Skeletal muscle satellite cell (primary cell): ENCODE results near the gene RPS6KA5.

Source experiments
- H3K27me3 ChIP-seq: 2 replicates; pipeline ENCODE4 v1.7.0; 2013; ENCODE audit warnings: low read length; ENCODE audit not compliant: control insufficient read depth, insufficient read depth
- H3K36me3 ChIP-seq: 2 replicates; pipeline ENCODE4 v1.7.0; 2013; ENCODE audit warnings: mild to moderate bottlenecking, control low read depth, low read length; ENCODE audit not compliant: insufficient read depth
- H3K4me1 ChIP-seq: 2 replicates; pipeline ENCODE4 v1.7.0; 2013; ENCODE audit warnings: low read length; ENCODE audit not compliant: control insufficient read depth, insufficient read depth
- H3K4me2 ChIP-seq: 2 replicates; pipeline ENCODE4 v1.7.0; 2013; ENCODE audit warnings: mild to moderate bottlenecking, low read length
- H3K4me3 ChIP-seq: 2 replicates; pipeline ENCODE4 v1.7.0; 2013; ENCODE audit warnings: low read length
- H3K9ac ChIP-seq: 2 replicates; pipeline ENCODE4 v1.7.0; 2013; ENCODE audit warnings: mild to moderate bottlenecking, low read depth, low read length, moderate library complexity
- H3K9me3 ChIP-seq: replicated peaks from 2 replicates; pipeline ENCODE4 v1.7.0; 2013; ENCODE audit warnings: mild to moderate bottlenecking, control low read depth, low read length

The RPS6KA5 gene

DNA sequence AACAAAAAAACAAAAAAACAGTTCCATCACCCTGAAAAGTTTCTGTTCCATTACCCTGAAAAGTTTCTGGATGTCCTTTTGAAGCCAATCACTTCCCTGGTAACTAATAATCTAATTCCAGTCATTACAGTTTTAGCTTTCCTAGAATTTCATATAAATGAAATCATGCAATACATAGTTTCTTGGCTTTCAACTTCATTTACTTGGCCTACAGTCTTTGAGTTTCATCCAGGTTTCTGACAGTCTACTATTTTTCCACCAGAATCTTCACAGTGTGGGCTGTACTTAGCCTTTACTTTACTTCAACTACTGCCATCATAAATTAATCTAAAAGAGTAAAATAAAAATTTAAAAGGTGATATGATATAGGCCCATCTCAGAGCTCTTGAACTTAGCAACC is 55.5 kb downstream of the RPS6KA5 start:
- no peak overlapping the region for H3K4me3 ChIP-seq
- no peak overlapping the region for H3K9ac ChIP-seq
- no peaks in the 10 kb centered on the region for H3K4me1 ChIP-seq
- H3K36me3 ChIP-seq: no peaks in the 10 kb centered on the region
- H3K27me3 ChIP-seq: no peaks in the 10 kb centered on the region
- H3K4me2 ChIP-seq: no peak overlapping the region
- no peaks in the 10 kb centered on the region for H3K9me3 ChIP-seq

DNA sequence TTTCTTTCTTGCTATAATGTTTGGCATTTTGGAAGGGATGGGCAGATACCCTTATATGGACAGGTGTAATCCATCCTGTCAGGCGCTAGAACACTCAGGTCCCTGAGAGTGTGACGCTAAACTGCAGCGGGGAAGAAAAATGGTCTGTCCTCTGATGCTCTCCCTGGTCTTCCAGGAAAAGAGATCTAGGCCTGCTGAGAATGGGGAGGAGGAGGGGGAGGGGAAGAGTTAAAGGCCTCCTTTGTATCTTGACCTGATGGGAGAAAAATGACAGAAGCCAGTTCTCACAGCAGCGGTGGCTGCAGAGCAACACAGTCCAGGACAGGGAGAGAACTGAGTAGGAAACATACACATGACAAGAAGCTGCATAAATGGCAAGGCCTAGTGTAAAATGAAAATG is 61.1 kb downstream of the RPS6KA5 start:
- Histone ChIP-seq H3K36me3 (no peaks in the 10 kb centered on the region), H3K4me2 (no peak overlapping the region), H3K9ac (no peak overlapping the region), H3K4me3 (no peak overlapping the region), H3K4me1 (no peaks in the 10 kb centered on the region), H3K9me3 (no peaks in the 10 kb centered on the region), H3K27me3 (no peaks in the 10 kb centered on the region)

DNA sequence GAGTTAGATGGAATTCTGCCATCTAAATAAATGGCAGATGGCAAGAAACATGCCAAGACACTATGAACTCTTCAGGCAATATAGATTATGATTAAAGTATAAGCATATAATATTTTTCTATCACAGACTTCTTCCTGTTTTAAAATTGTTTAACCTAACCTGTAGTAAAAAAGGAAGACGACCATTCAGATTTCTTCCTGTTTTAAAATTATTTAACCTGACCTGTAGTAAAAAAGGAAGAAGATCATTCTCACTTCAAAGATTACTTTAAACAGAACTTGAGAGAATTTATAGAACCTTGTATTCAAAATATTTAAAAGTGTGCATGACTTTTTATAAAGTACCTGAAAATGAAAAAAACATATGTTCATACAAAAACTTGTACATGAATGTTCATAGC is 63.5 kb downstream of the RPS6KA5 start:
- H3K4me3 ChIP-seq: no peak overlapping the region
- no peaks in the 10 kb centered on the region for H3K9me3 ChIP-seq
- H3K9ac ChIP-seq: no peak overlapping the region
- H3K4me2 ChIP-seq: no peak overlapping the region
- no peaks in the 10 kb centered on the region for H3K27me3 ChIP-seq
- H3K36me3 ChIP-seq: no peaks in the 10 kb centered on the region
- no peaks in the 10 kb centered on the region for H3K4me1 ChIP-seq

- H3K27me3 ChIP-seq: no peaks in the 10 kb centered on the region
- no peak overlapping the region for H3K4me2 ChIP-seq
- H3K9ac ChIP-seq: no peak overlapping the region
- H3K36me3 ChIP-seq: no peaks in the 10 kb centered on the region
- no peaks in the 10 kb centered on the region for H3K9me3 ChIP-seq
- no peaks in the 10 kb centered on the region for H3K4me1 ChIP-seq
- H3K4me3 ChIP-seq: no peak overlapping the region
These were observed 64.7 kb downstream of the RPS6KA5 start for GRCh38 chr14:90995785-90996184.

DNA sequence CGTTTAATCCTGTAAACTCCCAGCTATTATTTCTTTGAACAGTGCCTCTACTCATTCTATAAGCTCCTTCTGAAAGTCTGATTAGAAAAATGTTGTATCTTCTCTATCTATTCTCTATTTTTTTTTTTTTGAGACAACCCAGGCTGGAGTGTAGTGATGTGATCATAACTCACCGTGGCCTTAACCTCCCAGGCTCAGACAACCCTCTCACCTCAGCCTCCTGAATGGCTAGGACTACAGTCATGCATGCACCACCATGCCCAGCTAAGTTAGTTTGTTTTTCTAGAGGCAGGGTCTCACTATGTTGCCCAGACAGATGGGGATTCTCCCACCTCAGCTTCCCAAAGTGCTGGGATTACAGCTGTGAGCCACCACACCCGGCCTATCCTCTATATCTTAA is 66.6 kb downstream of the RPS6KA5 start:
- H3K4me2 ChIP-seq: no peak overlapping the region
- no peaks in the 10 kb centered on the region for H3K27me3 ChIP-seq
- H3K4me1 ChIP-seq: no peaks in the 10 kb centered on the region
- H3K9ac ChIP-seq: no peak overlapping the region
- H3K4me3 ChIP-seq: no peak overlapping the region
- H3K36me3 ChIP-seq: no peaks in the 10 kb centered on the region
- H3K9me3 ChIP-seq: no peaks in the 10 kb centered on the region

- no peak overlapping the region for H3K4me3 ChIP-seq
- H3K27me3 ChIP-seq: no peaks in the 10 kb centered on the region
- H3K9me3 ChIP-seq: no peaks in the 10 kb centered on the region
- no peaks in the 10 kb centered on the region for H3K36me3 ChIP-seq
- H3K9ac ChIP-seq: no peak overlapping the region
- no peaks in the 10 kb centered on the region for H3K4me1 ChIP-seq
- H3K4me2 ChIP-seq: no peak overlapping the region
These were observed 68.6 kb downstream of the RPS6KA5 start for GRCh38 chr14:90991690-90992443.

- no peak overlapping the region for H3K4me2 ChIP-seq
- H3K9me3 ChIP-seq: no peaks in the 10 kb centered on the region
- H3K36me3 ChIP-seq: no peaks in the 10 kb centered on the region
- H3K4me3 ChIP-seq: no peak overlapping the region
- no peaks in the 10 kb centered on the region for H3K4me1 ChIP-seq
- H3K9ac ChIP-seq: no peak overlapping the region
- H3K27me3 ChIP-seq: no peaks in the 10 kb centered on the region
These were observed 70.3 kb downstream of the RPS6KA5 start for GRCh38 chr14:90990141-90990540.

- H3K27me3 ChIP-seq: no peaks in the 10 kb centered on the region
- no peak overlapping the region for H3K4me2 ChIP-seq
- H3K9me3 ChIP-seq: no peaks in the 10 kb centered on the region
- H3K36me3 ChIP-seq: no peaks in the 10 kb centered on the region
- H3K9ac ChIP-seq: no peak overlapping the region
- no peak overlapping the region for H3K4me3 ChIP-seq
- no peaks in the 10 kb centered on the region for H3K4me1 ChIP-seq
These were observed 73.3 kb downstream of the RPS6KA5 start for GRCh38 chr14:90987140-90987539.

DNA sequence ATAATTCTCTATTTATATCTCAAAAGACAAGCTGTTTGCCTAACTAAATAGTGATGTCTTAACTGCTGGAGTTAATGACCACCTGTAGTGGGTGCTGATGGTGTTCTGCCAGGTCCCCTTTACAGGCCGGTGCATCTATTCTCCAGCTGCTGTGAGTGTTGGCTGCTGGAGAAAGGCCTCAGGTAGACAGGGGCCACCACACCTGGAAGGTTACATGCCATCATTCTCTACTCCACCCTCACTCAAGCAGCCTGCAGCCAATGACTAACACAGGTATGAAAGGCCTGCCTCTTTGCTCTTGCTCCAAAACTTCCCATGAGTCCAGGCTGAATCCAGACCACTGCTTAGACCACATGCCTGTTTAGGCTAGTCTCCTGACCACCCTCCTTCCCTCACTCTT is 73.9 kb downstream of the RPS6KA5 start:
- Histone ChIP-seq H3K4me1 (no peaks in the 10 kb centered on the region), H3K36me3 (no peaks in the 10 kb centered on the region), H3K27me3 (no peaks in the 10 kb centered on the region), H3K9me3 (no peaks in the 10 kb centered on the region), H3K9ac (no peak overlapping the region), H3K4me2 (no peak overlapping the region), H3K4me3 (no peak overlapping the region)

DNA sequence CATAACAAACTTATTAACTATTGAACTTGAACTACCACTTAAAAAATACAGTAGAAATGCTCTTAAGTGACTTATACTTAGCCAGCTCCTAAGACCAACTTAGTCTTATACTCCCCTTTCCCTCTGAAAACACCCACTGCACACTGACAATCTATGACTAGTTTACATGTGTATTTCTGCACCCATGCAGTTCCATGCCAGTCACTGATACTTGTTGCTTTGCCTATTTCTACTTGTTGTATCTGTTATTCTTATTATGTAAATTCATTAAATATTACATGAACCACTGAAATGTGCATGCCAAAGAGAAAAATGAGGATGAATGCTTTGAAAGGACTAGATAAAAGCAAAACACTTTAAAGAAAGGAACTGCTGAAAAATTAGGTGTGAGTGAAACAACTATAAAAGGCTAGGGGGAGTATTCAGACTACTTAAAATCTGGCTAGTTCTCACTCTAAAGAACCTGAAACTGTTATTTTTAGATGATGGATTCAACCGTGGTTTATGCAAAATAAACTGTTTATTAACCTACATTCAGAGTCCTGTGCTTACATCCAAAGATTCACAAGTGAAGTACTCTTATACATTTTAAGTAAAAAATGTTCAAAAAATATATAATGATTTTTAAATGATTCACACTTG is 74.7 kb downstream of the RPS6KA5 start:
- Histone ChIP-seq H3K27me3 (no peaks in the 10 kb centered on the region), H3K9me3 (no peaks in the 10 kb centered on the region), H3K9ac (no peak overlapping the region), H3K4me1 (no peaks in the 10 kb centered on the region), H3K4me3 (no peak overlapping the region), H3K4me2 (no peak overlapping the region), H3K36me3 (no peaks in the 10 kb centered on the region)

DNA sequence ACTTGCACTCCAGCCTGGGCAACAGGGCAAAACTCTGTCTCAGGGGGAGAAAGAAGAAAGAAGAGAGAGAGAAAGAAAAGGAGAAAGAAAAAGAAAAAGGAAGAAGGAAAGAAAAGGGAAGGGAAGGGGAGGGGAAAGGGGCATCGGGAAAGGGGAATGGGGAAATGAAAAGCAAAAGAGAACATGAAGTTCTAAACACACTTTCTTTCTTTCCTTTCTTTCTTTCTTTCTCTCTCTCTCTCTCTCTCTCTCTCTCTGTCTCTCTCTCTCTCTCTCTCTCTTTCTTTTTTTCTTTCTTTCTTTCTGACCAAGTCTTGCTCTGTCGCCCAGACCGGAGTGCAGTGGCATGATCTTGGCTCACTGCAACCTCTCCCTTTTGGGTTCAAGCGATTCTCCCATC is 76.9 kb downstream of the RPS6KA5 start:
- Histone ChIP-seq H3K9me3 (no peaks in the 10 kb centered on the region), H3K27me3 (no peaks in the 10 kb centered on the region), H3K4me3 (no peak overlapping the region), H3K9ac (no peak overlapping the region), H3K36me3 (no peaks in the 10 kb centered on the region), H3K4me1 (no peaks in the 10 kb centered on the region), H3K4me2 (no peak overlapping the region)

DNA sequence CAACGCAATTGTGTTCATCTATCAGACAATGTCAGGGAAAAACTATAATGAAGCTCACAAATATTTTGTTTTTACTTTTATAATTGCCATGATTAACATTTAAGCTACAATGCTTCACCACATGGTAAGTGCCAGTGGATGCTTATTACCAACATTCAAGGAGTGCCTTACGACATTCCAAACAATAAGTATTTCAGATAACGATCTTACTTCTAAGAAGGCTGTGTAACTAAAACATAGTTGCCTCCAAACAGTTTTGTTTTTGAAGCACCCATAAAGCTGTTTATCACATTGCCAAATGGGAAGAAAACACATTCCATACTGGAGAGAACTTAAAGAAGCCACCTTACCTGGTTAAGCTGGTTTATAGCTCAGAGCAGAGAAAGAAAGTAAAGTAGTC is 78.8 kb downstream of the RPS6KA5 start:
- Histone ChIP-seq H3K9ac (no peak overlapping the region), H3K4me3 (no peak overlapping the region), H3K27me3 (no peaks in the 10 kb centered on the region), H3K4me2 (no peak overlapping the region), H3K4me1 (no peaks in the 10 kb centered on the region), H3K36me3 (no peaks in the 10 kb centered on the region), H3K9me3 (no peaks in the 10 kb centered on the region)
